H9 (cell line): ENCODE results near the gene VASH1. TPM values are rescaled to one million over a fixed set of nuclear protein-coding genes. Genes with fewer than 3 reads are reported as not detected.

Experiments
- DNase-seq: peaks from one replicate; pipeline ENCODE4 v3.0.0-alpha.2; 2017
- H2AFZ ChIP-seq: one replicate; pipeline ENCODE4 v1.6.1; 2013; ENCODE audit warnings: mild to moderate bottlenecking, low read length, control low read depth, moderate library complexity
- H2AK5ac ChIP-seq: 2 replicates; pipeline ENCODE4 v1.6.1; 2013; ENCODE audit warnings: low read length, control low read depth, mixed read lengths; ENCODE audit not compliant: insufficient read length
- H2BK120ac ChIP-seq: one replicate; pipeline ENCODE4 v1.6.1; 2013; ENCODE audit warnings: low read depth, mild to moderate bottlenecking, low read length, control low read depth, inconsistent platforms; ENCODE audit not compliant: poor library complexity, severe bottlenecking
- H2BK12ac ChIP-seq: 2 replicates; pipeline ENCODE4 v1.6.1; 2013; ENCODE audit warnings: low read length, control low read depth, mixed read lengths, low read depth; ENCODE audit not compliant: insufficient read length
- H2BK15ac ChIP-seq: 2 replicates; pipeline ENCODE4 v1.6.1; 2013; ENCODE audit warnings: low read depth, low read length, control low read depth
- H2BK20ac ChIP-seq: one replicate; pipeline ENCODE4 v1.6.1; 2013; ENCODE audit warnings: low read depth, mild to moderate bottlenecking, low read length, control low read depth, inconsistent platforms; ENCODE audit not compliant: poor library complexity, severe bottlenecking
- H2BK5ac ChIP-seq: 2 replicates; pipeline ENCODE4 v1.6.1; 2013; ENCODE audit warnings: low read length, control low read depth, mixed read lengths; ENCODE audit not compliant: insufficient read length
- H3K14ac ChIP-seq: 2 replicates; pipeline ENCODE4 v1.6.1; 2013; ENCODE audit warnings: low read length, control low read depth; ENCODE audit not compliant: insufficient read depth
- H3K18ac ChIP-seq: 2 replicates; pipeline ENCODE4 v1.6.1; 2013; ENCODE audit warnings: low read depth, mild to moderate bottlenecking, mixed read lengths, low read length, control low read depth; ENCODE audit not compliant: insufficient read length
- H3K23ac ChIP-seq: 2 replicates; pipeline ENCODE4 v1.6.1; 2013; ENCODE audit warnings: low read length, control low read depth, mixed read lengths, low read depth; ENCODE audit not compliant: insufficient read length
- H3K23me2 ChIP-seq: 2 replicates; pipeline ENCODE4 v1.6.1; 2013; ENCODE audit warnings: low read depth, mild to moderate bottlenecking, mixed read lengths, low read length, control low read depth; ENCODE audit not compliant: insufficient read length, poor library complexity, severe bottlenecking
- H3K27ac ChIP-seq: 2 replicates; pipeline ENCODE4 v1.5.1; 2013; ENCODE audit warnings: low read length, control low read depth, mixed read lengths, low read depth; ENCODE audit not compliant: insufficient read length
- H3K27me3 ChIP-seq: 2 replicates; pipeline ENCODE4 v1.6.1; 2013; ENCODE audit warnings: low read length, control low read depth, inconsistent platforms; ENCODE audit not compliant: insufficient read depth
- H3K4ac ChIP-seq: 2 replicates; pipeline ENCODE4 v1.6.1; 2013; ENCODE audit warnings: low read depth, mild to moderate bottlenecking, control low read depth, inconsistent platforms, low read length, moderate library complexity
- H3K4me1 ChIP-seq: 2 replicates; pipeline ENCODE4 v1.6.1; 2013; ENCODE audit warnings: low read length, control low read depth, inconsistent platforms; ENCODE audit not compliant: insufficient read depth
- H3K4me2 ChIP-seq: 2 replicates; pipeline ENCODE4 v1.6.1; 2013; ENCODE audit warnings: low read length, control low read depth, mixed read lengths; ENCODE audit not compliant: insufficient read length, insufficient read depth
- H3K56ac ChIP-seq: 2 replicates; pipeline ENCODE4 v1.6.1; 2013; ENCODE audit warnings: low read depth, mild to moderate bottlenecking, mixed read lengths, low read length, control low read depth; ENCODE audit not compliant: insufficient read length
- H3K79me1 ChIP-seq: 2 replicates; pipeline ENCODE4 v1.6.1; 2013; ENCODE audit warnings: low read depth, mild to moderate bottlenecking, moderate library complexity, low read length, control low read depth, inconsistent platforms; ENCODE audit not compliant: insufficient read depth, poor library complexity, severe bottlenecking
- H3K79me2 ChIP-seq: 2 replicates; pipeline ENCODE4 v1.6.1; 2013; ENCODE audit warnings: low read length, control low read depth, inconsistent platforms; ENCODE audit not compliant: insufficient read depth
- H3K9ac ChIP-seq: 2 replicates; pipeline ENCODE4 v1.6.1; 2013; ENCODE audit warnings: low read length, control low read depth, mixed read lengths; ENCODE audit not compliant: insufficient read length; ENCODE audit errors: extremely low read depth
- H3K9me3 ChIP-seq: one replicate; pipeline ENCODE4 v1.6.1; 2013; ENCODE audit warnings: low read depth, low read length, inconsistent platforms; ENCODE audit not compliant: control insufficient read depth
- H3T11ph ChIP-seq: one replicate; pipeline ENCODE4 v1.6.1; 2013; ENCODE audit warnings: mild to moderate bottlenecking, low read length, control low read depth, inconsistent platforms
- H4K20me1 ChIP-seq: one replicate; pipeline ENCODE4 v1.6.1; 2013; ENCODE audit not compliant: control insufficient read depth, insufficient read length, insufficient read depth
- H4K5ac ChIP-seq: 2 replicates; pipeline ENCODE4 v1.6.1; 2013; ENCODE audit warnings: low read depth, mild to moderate bottlenecking, mixed read lengths, low read length, control low read depth; ENCODE audit not compliant: insufficient read length
- H4K8ac ChIP-seq: replicated peaks from 2 replicates; pipeline ENCODE4 v1.6.1; 2013; ENCODE audit warnings: low read length, control low read depth, mixed read lengths, low read depth; ENCODE audit not compliant: insufficient read length
- H4K91ac ChIP-seq: 2 replicates; pipeline ENCODE4 v1.6.1; 2013; ENCODE audit warnings: low read depth, mild to moderate bottlenecking, moderate library complexity, mixed read lengths, low read length, control low read depth; ENCODE audit not compliant: insufficient read length
- H3K27ac Mint-ChIP-seq, 3 experiments: 2 replicates in 2 of 3; 3 replicates in 1 of 3; pipeline ENCODE4 v1.8.0; 2020 to 2021; ENCODE audit warnings: mixed read lengths in 3 of 3, mild to moderate bottlenecking in 1 of 3, moderate library complexity in 1 of 3
- H3K27me3 Mint-ChIP-seq: 2 replicates; pipeline ENCODE4 v1.8.0; 2021; ENCODE audit warnings: low read depth, mild to moderate bottlenecking, moderate library complexity, mixed read lengths
- H3K36me3 Mint-ChIP-seq, 3 experiments: 2 replicates in 2 of 3; 3 replicates in 1 of 3; pipeline ENCODE4 v1.8.0; 2020 to 2021; ENCODE audit warnings: low read depth in 3 of 3, mixed read lengths in 3 of 3; ENCODE audit not compliant: insufficient read depth in 1 of 3
- H3K4me1 Mint-ChIP-seq, 2 experiments: 2 replicates each; pipeline ENCODE4 v1.8.0; 2020; ENCODE audit warnings: mixed read lengths in 2 of 2
- H3K4me3 Mint-ChIP-seq, 2 experiments: 2 replicates in 1 of 2; 3 replicates in 1 of 2; pipeline ENCODE4 v1.8.0; 2020 to 2021; ENCODE audit warnings: mild to moderate bottlenecking in 2 of 2, mixed read lengths in 2 of 2, moderate library complexity in 1 of 2
- H3K9me3 Mint-ChIP-seq, 2 experiments: 2 replicates in 1 of 2; 3 replicates in 1 of 2; pipeline ENCODE4 v1.8.0; 2020; ENCODE audit warnings: mild to moderate bottlenecking in 2 of 2, mixed read lengths in 2 of 2, moderate library complexity in 1 of 2
- WGBS: extraction: QIAGEN DNeasy Blood & Tissue Kit; methylation state at CpG from one replicate; pipeline ENCODE4 v1.1.7; 2013; ENCODE audit warnings: missing lambda C conversion rate, low lambda C conversion rate, mixed read lengths; ENCODE audit not compliant: insufficient read length; ENCODE audit errors: extremely low coverage; 5-methylcytosine and 5-hydroxymethylcytosine counted together
- total RNA-seq: library from RNA; stranded (reverse); gene quantifications from 2 replicates; pipeline ENCODE4 v1.2.1, GENCODE V29; 2021
- TF ChIP-seq, protein P1 (sequence below): fragments of 200-600 bp; sonication (generic); conservative IDR thresholded peaks from 3 replicates; pipeline ENCODE4 v1.8.0; 2021; ENCODE audit warnings: antibody characterized with exemption, mild to moderate bottlenecking

Gene VASH1
- total RNA-seq, 1 experiment from 2014 or later: 5.8 TPM

DNA sequence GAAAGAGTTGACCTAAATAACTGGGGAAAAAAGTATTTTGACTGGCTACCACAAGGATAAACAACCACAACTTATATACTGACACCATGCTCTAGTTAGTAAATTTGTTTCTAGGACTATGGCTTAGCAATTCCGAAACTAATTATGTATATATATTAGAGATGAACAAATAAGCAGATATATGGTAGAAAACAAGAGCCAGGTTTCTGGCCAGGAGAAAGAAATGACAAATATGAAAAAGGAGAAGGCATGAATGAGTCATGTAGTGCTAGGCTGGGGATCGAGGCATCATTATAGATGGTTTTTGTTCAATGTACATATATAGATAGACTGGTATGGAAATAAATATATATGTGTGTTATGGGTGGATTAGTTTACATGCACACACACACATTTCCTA, 59.4 kb downstream of the VASH1 start:
- no peaks in the 10 kb centered on the region for H3K4me1 Mint-ChIP-seq
- Histone ChIP-seq H3T11ph (no peak overlapping the region), H2BK20ac (no peak overlapping the region), H2AK5ac (no peak overlapping the region), H3K23me2 (no peaks in the 10 kb centered on the region), H3K79me1 (no peaks in the 10 kb centered on the region), H3K9ac (no peak overlapping the region), H3K18ac (no peak overlapping the region), H2BK120ac (no peak overlapping the region), H3K9me3 (no peaks in the 10 kb centered on the region), H4K8ac (no peak overlapping the region), H3K4ac (no peak overlapping the region), H3K27me3 (no peaks in the 10 kb centered on the region), H2AFZ (no peak overlapping the region), H3K14ac (no peak overlapping the region), H3K27ac (no peak overlapping the region), H4K91ac (no peak overlapping the region), H3K4me2 (no peak overlapping the region), H3K23ac (no peak overlapping the region), H2BK5ac (no peak overlapping the region), H2BK12ac (no peak overlapping the region), H2BK15ac (no peak overlapping the region), H3K4me1 (no peaks in the 10 kb centered on the region), H3K56ac (no peak overlapping the region), H4K5ac (no peak overlapping the region), H4K20me1 (no peaks in the 10 kb centered on the region), H3K79me2 (no peaks in the 10 kb centered on the region)
- DNase-seq: no peak
- H3K9me3 Mint-ChIP-seq: peaks cover 6 to 11% of the 10 kb centered on the region in 2 experiments
- 0 out of 7 replicates have a peak, but pooled peaks cover 0 to 2% (median 0%) of the 10 kb centered on the region in 3 experiments for H3K36me3 Mint-ChIP-seq
- TF ChIP-seq, protein P1, sequence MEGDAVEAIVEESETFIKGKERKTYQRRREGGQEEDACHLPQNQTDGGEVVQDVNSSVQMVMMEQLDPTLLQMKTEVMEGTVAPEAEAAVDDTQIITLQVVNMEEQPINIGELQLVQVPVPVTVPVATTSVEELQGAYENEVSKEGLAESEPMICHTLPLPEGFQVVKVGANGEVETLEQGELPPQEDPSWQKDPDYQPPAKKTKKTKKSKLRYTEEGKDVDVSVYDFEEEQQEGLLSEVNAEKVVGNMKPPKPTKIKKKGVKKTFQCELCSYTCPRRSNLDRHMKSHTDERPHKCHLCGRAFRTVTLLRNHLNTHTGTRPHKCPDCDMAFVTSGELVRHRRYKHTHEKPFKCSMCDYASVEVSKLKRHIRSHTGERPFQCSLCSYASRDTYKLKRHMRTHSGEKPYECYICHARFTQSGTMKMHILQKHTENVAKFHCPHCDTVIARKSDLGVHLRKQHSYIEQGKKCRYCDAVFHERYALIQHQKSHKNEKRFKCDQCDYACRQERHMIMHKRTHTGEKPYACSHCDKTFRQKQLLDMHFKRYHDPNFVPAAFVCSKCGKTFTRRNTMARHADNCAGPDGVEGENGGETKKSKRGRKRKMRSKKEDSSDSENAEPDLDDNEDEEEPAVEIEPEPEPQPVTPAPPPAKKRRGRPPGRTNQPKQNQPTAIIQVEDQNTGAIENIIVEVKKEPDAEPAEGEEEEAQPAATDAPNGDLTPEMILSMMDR: no peak
- H3K27me3 Mint-ChIP-seq: peaks cover 5% of the 10 kb centered on the region
- H3K27ac Mint-ChIP-seq: no peak overlapping the region
- WGBS: no CpG with 5 or more reads among the region's 2 CpGs
- H3K4me3 Mint-ChIP-seq: no peak overlapping the region
